Endodermal cell (in vitro differentiated cells): ENCODE results near the gene GNB1. TPM values are rescaled to one million over a fixed set of nuclear protein-coding genes. Genes with fewer than 3 reads are reported as not detected.

ENCODE experiments used
- DNase-seq: peaks from one replicate; pipeline ENCODE4 v3.0.0-alpha.2; 2017
- H3K27ac ChIP-seq: 2 replicates; pipeline ENCODE4 v1.5.1; 2013; ENCODE audit warnings: mild to moderate bottlenecking, low read depth, low read length, moderate library complexity
- H3K27me3 ChIP-seq: 2 replicates; pipeline ENCODE4 v1.6.1; 2013; ENCODE audit warnings: mild to moderate bottlenecking, low read length, moderate library complexity; ENCODE audit not compliant: insufficient read depth, control insufficient read depth, poor library complexity, severe bottlenecking
- H3K36me3 ChIP-seq: 2 replicates; pipeline ENCODE4 v1.7.0; 2013; ENCODE audit warnings: mild to moderate bottlenecking, low read length, moderate library complexity; ENCODE audit not compliant: control insufficient read depth, insufficient read depth
- H3K4me1 ChIP-seq: one replicate; pipeline ENCODE4 v1.7.0; 2013; ENCODE audit warnings: low read length; ENCODE audit not compliant: control insufficient read depth, insufficient read depth
- H3K4me3 ChIP-seq: 2 replicates; pipeline ENCODE4 v1.5.1; 2013; ENCODE audit warnings: mild to moderate bottlenecking, low read length, moderate library complexity
- H3K9ac ChIP-seq: 2 replicates; pipeline ENCODE4 v1.6.1; 2013; ENCODE audit warnings: mild to moderate bottlenecking, low read length, moderate library complexity; ENCODE audit not compliant: poor library complexity, severe bottlenecking; ENCODE audit errors: extremely low read depth
- H3K9me3 ChIP-seq: 2 replicates; pipeline ENCODE4 v1.6.1; 2013; ENCODE audit warnings: mild to moderate bottlenecking, low read length, moderate library complexity; ENCODE audit not compliant: control insufficient read depth
- H3K27ac Mint-ChIP-seq: 2 replicates; pipeline ENCODE4 v1.8.0; 2020; ENCODE audit warnings: mixed read lengths
- H3K27me3 Mint-ChIP-seq: 2 replicates; pipeline ENCODE4 v1.8.0; 2021; ENCODE audit warnings: mild to moderate bottlenecking, mixed read lengths; ENCODE audit not compliant: insufficient read depth
- H3K36me3 Mint-ChIP-seq: 2 replicates; pipeline ENCODE4 v1.8.0; 2020; ENCODE audit warnings: low read depth, mixed read lengths
- H3K4me1 Mint-ChIP-seq: 2 replicates; pipeline ENCODE4 v1.8.0; 2020; ENCODE audit warnings: mixed read lengths
- H3K4me3 Mint-ChIP-seq: 2 replicates; pipeline ENCODE4 v1.8.0; 2020; ENCODE audit warnings: mild to moderate bottlenecking, moderate library complexity, mixed read lengths
- H3K9me3 Mint-ChIP-seq: 2 replicates; pipeline ENCODE4 v1.8.0; 2020; ENCODE audit warnings: mild to moderate bottlenecking, mixed read lengths
- WGBS, 2 experiments: methylation state at CpG; one replicate each; pipeline versions ENCODE4 v1.1.5 to v1.1.7; 2013; ENCODE audit warnings: missing lambda C conversion rate in 2 of 2, mixed read lengths in 1 of 2; ENCODE audit not compliant: insufficient coverage in 1 of 2, insufficient read length in 1 of 2; 5-methylcytosine and 5-hydroxymethylcytosine counted together
- total RNA-seq, 2 donors: library from RNA; stranded (reverse); fragmentation: NEBNext Ultra II Directional in 1 of 2; extraction: Animal tissue kit (Norgen Biotek cat#: 25700) in 1 of 2; gene quantifications; 2 replicates in 1 of 2; 3 replicates in 1 of 2; pipeline ENCODE4 v1.2.1, GENCODE V29; 2021
- TF ChIP-seq, protein P1 (sequence below): fragments of 200-600 bp; sonication (generic); conservative IDR thresholded peaks from 2 replicates; pipeline ENCODE4 v1.5.0; 2021; ENCODE audit warnings: antibody characterized with exemption, mild to moderate bottlenecking

The GNB1 gene
- total RNA-seq, 2 donors from 2014 or later = 369 to 371 TPM

DNA sequence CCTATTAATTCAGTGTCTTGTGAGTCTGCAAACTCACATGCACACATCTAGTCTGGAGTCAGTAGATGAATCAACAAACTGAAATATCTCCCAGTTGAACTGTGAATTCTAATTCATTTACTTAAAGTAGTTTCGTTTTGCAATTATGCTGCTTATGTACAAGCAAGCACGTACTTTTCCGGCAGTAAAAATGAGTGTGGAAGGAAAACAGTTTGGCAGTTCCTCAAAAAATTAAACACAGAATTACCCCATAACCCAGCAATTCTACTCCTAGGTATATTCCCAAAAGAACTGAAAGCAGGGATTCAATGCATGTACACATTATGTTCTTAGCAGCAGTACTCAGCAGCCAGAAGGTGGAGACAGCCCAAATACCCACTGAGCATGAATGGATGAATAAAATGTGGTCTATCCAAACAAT is 49.3 kb downstream of the GNB1 start:
- Mint-ChIP-seq H3K36me3 (peaks cover 34% of the 10 kb centered on the region), H3K9me3 (no peaks in the 10 kb centered on the region), H3K27ac (peak overlapping the region; percentile 58), H3K4me1 (peaks cover 4% of the 10 kb centered on the region), H3K4me3 (no peak overlapping the region), H3K27me3 (no peaks in the 10 kb centered on the region)
- peaks cover 4% of the 10 kb centered on the region for H3K9me3 ChIP-seq
- H3K4me3 ChIP-seq = no peak overlapping the region
- H3K27ac ChIP-seq = no peak overlapping the region
- H3K4me1 ChIP-seq = no peaks in the 10 kb centered on the region
- DNase-seq = no peak
- WGBS, 2 experiments = 96% methylated on average over 3 of the region's 3 CpGs; no CpG with 5 or more reads in 1 of the 2 experiments
- TF ChIP-seq, protein P1, sequence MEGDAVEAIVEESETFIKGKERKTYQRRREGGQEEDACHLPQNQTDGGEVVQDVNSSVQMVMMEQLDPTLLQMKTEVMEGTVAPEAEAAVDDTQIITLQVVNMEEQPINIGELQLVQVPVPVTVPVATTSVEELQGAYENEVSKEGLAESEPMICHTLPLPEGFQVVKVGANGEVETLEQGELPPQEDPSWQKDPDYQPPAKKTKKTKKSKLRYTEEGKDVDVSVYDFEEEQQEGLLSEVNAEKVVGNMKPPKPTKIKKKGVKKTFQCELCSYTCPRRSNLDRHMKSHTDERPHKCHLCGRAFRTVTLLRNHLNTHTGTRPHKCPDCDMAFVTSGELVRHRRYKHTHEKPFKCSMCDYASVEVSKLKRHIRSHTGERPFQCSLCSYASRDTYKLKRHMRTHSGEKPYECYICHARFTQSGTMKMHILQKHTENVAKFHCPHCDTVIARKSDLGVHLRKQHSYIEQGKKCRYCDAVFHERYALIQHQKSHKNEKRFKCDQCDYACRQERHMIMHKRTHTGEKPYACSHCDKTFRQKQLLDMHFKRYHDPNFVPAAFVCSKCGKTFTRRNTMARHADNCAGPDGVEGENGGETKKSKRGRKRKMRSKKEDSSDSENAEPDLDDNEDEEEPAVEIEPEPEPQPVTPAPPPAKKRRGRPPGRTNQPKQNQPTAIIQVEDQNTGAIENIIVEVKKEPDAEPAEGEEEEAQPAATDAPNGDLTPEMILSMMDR = no peak
- H3K9ac ChIP-seq = no peak overlapping the region
- H3K36me3 ChIP-seq = peaks cover 50% of the 10 kb centered on the region
- H3K27me3 ChIP-seq = no peaks in the 10 kb centered on the region

DNA sequence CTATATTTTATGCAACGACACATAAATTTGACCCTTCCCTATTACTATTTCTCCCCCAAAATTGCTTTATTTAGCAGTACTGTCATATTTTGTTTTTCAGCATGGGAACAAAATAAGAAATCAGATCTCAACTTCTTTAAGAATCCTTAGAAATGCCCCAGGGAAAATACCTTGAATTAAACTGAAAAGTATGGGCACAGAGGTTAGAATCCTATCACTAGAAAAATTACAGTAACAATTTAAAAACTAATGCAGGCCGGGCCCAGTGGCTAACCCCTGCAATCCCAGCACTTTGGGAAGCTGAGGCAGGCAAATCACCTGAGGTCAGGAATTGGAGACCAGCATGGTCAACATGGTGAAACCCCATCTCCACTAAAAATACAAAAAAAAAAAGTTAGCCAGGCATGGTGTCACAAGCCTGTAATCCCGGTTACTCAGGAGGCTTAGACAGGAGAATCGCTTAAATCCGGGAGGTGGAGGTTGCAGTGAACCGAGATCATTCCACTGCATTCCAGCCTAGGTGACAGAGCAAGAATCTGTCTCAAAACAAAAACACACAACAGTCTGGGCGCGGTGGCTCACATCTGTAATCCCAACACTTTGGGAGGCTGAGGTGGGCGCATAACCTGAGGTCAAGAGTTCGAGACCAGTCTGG is 51.4 kb downstream of the GNB1 start:
- Mint-ChIP-seq H3K9me3 (no peaks in the 10 kb centered on the region), H3K27ac (peak overlapping the region; percentile 64), H3K4me3 (no peak overlapping the region), H3K4me1 (peaks cover 8% of the 10 kb centered on the region), H3K27me3 (no peaks in the 10 kb centered on the region), H3K36me3 (peaks cover 33% of the 10 kb centered on the region)
- no peak for DNase-seq
- Histone ChIP-seq H3K27ac (no peak overlapping the region), H3K9me3 (peaks cover 4% of the 10 kb centered on the region), H3K4me3 (no peak overlapping the region), H3K9ac (no peak overlapping the region), H3K4me1 (peaks cover 3% of the 10 kb centered on the region), H3K27me3 (no peaks in the 10 kb centered on the region), H3K36me3 (peaks cover 58% of the 10 kb centered on the region)
- TF ChIP-seq, protein P1 = no peak
- 91 to 95% methylated on average over 9 of the region's 10 CpGs for WGBS, 2 experiments

DNA sequence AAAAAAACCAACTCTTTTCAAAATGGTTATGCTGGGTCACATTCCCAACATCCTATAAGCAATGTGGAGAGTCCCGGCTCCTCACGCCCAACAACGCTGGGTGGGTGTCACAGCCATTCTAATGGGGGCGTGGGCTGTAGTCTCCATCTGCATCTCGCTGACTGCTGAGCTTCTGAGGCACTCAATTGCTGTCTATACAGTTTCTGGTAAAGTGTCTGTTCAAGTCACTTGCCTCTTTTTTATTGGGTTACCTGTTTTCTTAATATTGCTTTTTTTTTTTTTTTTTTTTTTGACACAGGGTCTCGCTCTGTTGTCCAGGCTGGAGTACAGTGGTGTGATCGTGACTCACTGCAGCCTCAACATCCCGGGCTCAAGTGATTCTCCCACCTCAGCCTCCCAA is 54.8 kb downstream of the GNB1 start:
- Mint-ChIP-seq H3K9me3 (no peaks in the 10 kb centered on the region), H3K4me3 (no peak overlapping the region), H3K4me1 (peaks cover 16% of the 10 kb centered on the region), H3K27me3 (no peaks in the 10 kb centered on the region), H3K36me3 (peaks cover 54% of the 10 kb centered on the region), H3K27ac (no peak overlapping the region)
- peaks cover 4% of the 10 kb centered on the region for H3K9me3 ChIP-seq
- no peak overlapping the region for H3K9ac ChIP-seq
- peaks cover 72% of the 10 kb centered on the region for H3K36me3 ChIP-seq
- H3K27me3 ChIP-seq = no peaks in the 10 kb centered on the region
- TF ChIP-seq, protein P1 = no peak
- H3K4me3 ChIP-seq = no peak overlapping the region
- H3K27ac ChIP-seq = no peak overlapping the region
- no peak for DNase-seq
- peaks cover 3% of the 10 kb centered on the region for H3K4me1 ChIP-seq
- WGBS, 2 experiments = 95 to 100% methylated on average over 2 to 8 of the region's 8 CpGs
